GM12892 (cell line): ENCODE results near the gene LRPAP1.

Source experiments
- POLR2A ChIP-seq: IDR thresholded peaks from 2 replicates; pipeline ENCODE4 v1.6.1; 2011; ENCODE audit warnings: low read depth, low read length, control low read depth
- POLR2AphosphoS5 ChIP-seq: IDR thresholded peaks from 2 replicates; pipeline ENCODE4 v1.6.1; 2011; ENCODE audit warnings: low read depth, low read length, control low read depth
- TAF1 ChIP-seq: IDR thresholded peaks from 2 replicates; pipeline ENCODE4 v1.6.1; 2011; ENCODE audit warnings: low read depth, mild to moderate bottlenecking, control low read depth, low read length, borderline replicate concordance

DNA sequence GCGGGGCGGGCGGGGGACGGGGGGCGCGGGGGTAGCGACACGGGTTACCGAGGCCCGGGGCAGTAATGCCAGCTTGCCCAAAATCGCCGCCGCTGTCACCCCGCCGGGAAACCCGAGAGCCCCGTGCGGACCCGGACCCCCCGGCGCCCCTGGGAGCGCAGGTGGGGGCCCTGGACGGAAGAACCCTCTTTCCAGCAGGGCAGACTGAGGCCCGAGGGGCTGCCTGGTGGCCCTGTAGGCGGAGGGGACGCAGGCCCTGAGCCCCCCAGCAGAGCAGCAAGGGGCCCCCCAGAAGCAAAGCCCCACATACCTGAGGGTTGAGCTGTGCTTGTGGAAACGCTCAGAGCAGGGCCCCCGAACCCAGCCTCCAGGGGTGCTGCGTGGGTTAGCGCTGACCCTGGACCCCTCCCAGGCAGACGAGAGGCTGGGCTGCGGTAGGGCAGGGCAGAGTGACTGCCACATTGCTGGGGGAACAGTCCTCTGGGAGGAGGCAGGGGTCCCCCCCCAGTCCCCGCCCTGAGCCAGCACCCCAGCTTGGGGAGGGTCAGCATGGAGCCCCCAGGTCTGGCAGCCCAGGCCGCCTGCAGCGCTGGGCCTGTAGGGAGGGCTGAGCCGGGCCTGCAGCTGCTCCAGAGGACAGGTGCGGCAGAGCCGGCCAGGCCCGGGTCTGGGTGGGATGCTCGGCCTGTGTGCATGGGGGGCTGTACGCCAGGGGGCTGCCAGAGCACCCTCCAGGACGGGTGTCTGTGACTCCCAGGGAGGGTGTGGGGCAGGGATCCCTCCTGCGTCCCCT, 68.5 kb downstream of the LRPAP1 start:
- no peak for TF ChIP-seq TAF1
- TF ChIP-seq POLR2A: no peak
- no peak for TF ChIP-seq POLR2AphosphoS5
